ENCODE data around the gene TTLL5. TPM values are rescaled to one million over a fixed set of nuclear protein-coding genes. Genes with fewer than 3 reads are reported as not detected.

TTLL5 gene
- total and polyA plus RNA-seq, 10 of the 15 experiments (the other 5 are each of a cell fraction or from before 2014, with no cell fraction given): 3.2 to 25.9 (median 13.8) TPM

GRCh38 chr14:75748336-75748735 lies 87.3 kb downstream of the TTLL5 start:
- ATAC-seq (no peak), DNase-seq (ENCODE audit: low read depth, low spot score) (no peak), FAIRE-seq (no peak)
- H4K20me1 ChIP-seq (ENCODE audit: control insufficient read depth, insufficient read depth): no peaks in the 10 kb centered on the region
- no peaks in the 10 kb centered on the region for H3K4me1 ChIP-seq (ENCODE audit: control insufficient read depth, insufficient read depth, low read length)
- ChIA-PET SMC1A (ENCODE audit: uncharacterized antibody, unreplicated experiment) (interaction anchor here (0.6 to 1.3 kb wide), 4 partner anchors 9 to 39 kb away, joined by 3 to 4 read pairs (median 3); no protein-coding TSS in a partner anchor), CTCF (interaction anchor here (0.7 to 4.7 kb wide), 3 partner anchors 12 to 201 kb away, joined by 3 to 23 read pairs (median 4); no protein-coding TSS in a partner anchor), RAD21 (ENCODE audit: unreplicated experiment) (no interaction called here), POLR2A (no interaction called here)
- no peaks in the 10 kb centered on the region for H3K79me2 ChIP-seq (ENCODE audit: control insufficient read depth, insufficient read depth, low read length)
- H3K9me3 ChIP-seq (replicated peaks; ENCODE audit: control insufficient read depth, insufficient read depth, low read length): no peaks in the 10 kb centered on the region
- BruUV-seq (replicated peaks): no TSS peak
- no peaks in the 10 kb centered on the region for H3K27me3 ChIP-seq (replicated peaks in 1 of 2; ENCODE audit: control insufficient read depth in 2 of 2, insufficient read depth in 2 of 2, low read length in 1 of 2)
- H3K4me3 ChIP-seq: no peak overlapping the region
- H3K36me3 ChIP-seq (ENCODE audit: control insufficient read depth in 2 of 2, insufficient read depth in 2 of 2, low read length in 1 of 2): peaks cover 0 to 22% of the 10 kb centered on the region in 2 experiments; a peak in 2 of 4 replicates
- intact Hi-C loops (cut with micrococcal nuclease; ENCODE audit: unreplicated experiment) (no loop called here), in situ Hi-C loops (cut with MboI) (no loop called here)
- H3K9ac ChIP-seq (ENCODE audit: control insufficient read depth, insufficient read depth, low read length): no peak overlapping the region
- 88% methylated on average over 1 of the region's 1 CpG for WGBS (ENCODE audit: insufficient coverage, insufficient replicate concordance, low lambda C conversion rate, missing lambda C conversion rate)
- no peak overlapping the region for H3K4me2 ChIP-seq (ENCODE audit: control insufficient read depth, insufficient read depth)
- TF ChIP-seq BCL11A (IDR thresholded peaks at IDR 0.05; ENCODE audit: low read depth, low read length): no peak
- H2AFZ ChIP-seq (ENCODE audit: control insufficient read depth, low read depth, low read length): no peak overlapping the region
- H3K27ac ChIP-seq (ENCODE audit: control insufficient read depth, insufficient read depth): no peak overlapping the region

DNA sequence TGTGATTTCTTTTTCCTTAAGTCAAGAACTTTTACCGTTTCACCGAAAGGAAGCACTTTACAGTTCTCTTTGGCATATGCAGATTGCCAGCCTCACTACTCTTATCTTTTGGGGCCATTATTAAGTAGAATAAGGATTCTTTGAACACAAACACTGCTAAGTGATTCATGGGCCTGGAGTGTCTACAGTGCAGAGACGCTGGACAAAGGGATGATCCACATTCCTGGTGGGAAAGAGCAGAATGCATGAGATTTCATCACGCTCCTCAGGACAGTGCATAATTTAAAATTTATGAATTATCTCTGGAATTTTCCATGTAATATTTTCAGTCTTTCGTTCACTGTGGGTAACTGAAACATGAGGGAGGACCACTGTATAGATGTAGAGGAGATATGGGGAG lies 90.2 kb downstream of the TTLL5 start:
- SMC1A ChIA-PET (ENCODE audit: uncharacterized antibody, unreplicated experiment): no interaction called here
- DNase-seq (ENCODE audit: low read depth, low spot score) (no peak), ATAC-seq (no peak), FAIRE-seq (no peak)
- peaks cover 0 to 16% of the 10 kb centered on the region in 2 experiments; a peak in 2 of 4 replicates for H3K36me3 ChIP-seq (ENCODE audit: control insufficient read depth in 2 of 2, insufficient read depth in 2 of 2, low read length in 1 of 2)
- H3K27ac ChIP-seq (ENCODE audit: control insufficient read depth, insufficient read depth): no peak overlapping the region
- H3K4me3 ChIP-seq: no peak overlapping the region
- CTCF ChIA-PET: no interaction called here
- POLR2A ChIA-PET: no interaction called here
- no peaks in the 10 kb centered on the region for H3K79me2 ChIP-seq (ENCODE audit: control insufficient read depth, insufficient read depth, low read length)
- no TSS peak for BruUV-seq (replicated peaks)
- 95% methylated on average over 5 of the region's 5 CpGs for WGBS (ENCODE audit: insufficient coverage, insufficient replicate concordance, low lambda C conversion rate, missing lambda C conversion rate)
- no peaks in the 10 kb centered on the region for H4K20me1 ChIP-seq (ENCODE audit: control insufficient read depth, insufficient read depth)
- no peaks in the 10 kb centered on the region for H3K9me3 ChIP-seq (replicated peaks; ENCODE audit: control insufficient read depth, insufficient read depth, low read length)
- RAD21 ChIA-PET (ENCODE audit: unreplicated experiment): no interaction called here
- no peaks in the 10 kb centered on the region for H3K27me3 ChIP-seq (replicated peaks in 1 of 2; ENCODE audit: control insufficient read depth in 2 of 2, insufficient read depth in 2 of 2, low read length in 1 of 2)
- no peak overlapping the region for H2AFZ ChIP-seq (ENCODE audit: control insufficient read depth, low read depth, low read length)
- intact Hi-C loops (cut with micrococcal nuclease; ENCODE audit: unreplicated experiment): no loop called here
- no peaks in the 10 kb centered on the region for H3K4me1 ChIP-seq (ENCODE audit: control insufficient read depth, insufficient read depth, low read length)
- H3K9ac ChIP-seq (ENCODE audit: control insufficient read depth, insufficient read depth, low read length): no peak overlapping the region
- in situ Hi-C loops (cut with MboI): no loop called here
- H3K4me2 ChIP-seq (ENCODE audit: control insufficient read depth, insufficient read depth): no peak overlapping the region
- TF ChIP-seq, protein P1, sequence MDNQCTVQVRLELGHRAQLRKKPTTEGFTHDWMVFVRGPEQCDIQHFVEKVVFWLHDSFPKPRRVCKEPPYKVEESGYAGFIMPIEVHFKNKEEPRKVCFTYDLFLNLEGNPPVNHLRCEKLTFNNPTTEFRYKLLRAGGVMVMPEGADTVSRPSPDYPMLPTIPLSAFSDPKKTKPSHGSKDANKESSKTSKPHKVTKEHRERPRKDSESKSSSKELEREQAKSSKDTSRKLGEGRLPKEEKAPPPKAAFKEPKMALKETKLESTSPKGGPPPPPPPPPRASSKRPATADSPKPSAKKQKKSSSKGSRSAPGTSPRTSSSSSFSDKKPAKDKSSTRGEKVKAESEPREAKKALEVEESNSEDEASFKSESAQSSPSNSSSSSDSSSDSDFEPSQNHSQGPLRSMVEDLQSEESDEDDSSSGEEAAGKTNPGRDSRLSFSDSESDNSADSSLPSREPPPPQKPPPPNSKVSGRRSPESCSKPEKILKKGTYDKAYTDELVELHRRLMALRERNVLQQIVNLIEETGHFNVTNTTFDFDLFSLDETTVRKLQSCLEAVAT (IDR thresholded peaks at IDR 0.05): no peak
- TF ChIP-seq SUPT20H (IDR thresholded peaks at IDR 0.05; ENCODE audit: borderline replicate concordance, control insufficient read depth, low read depth, low read length): no peak
- TF ChIP-seq JUND (IDR thresholded peaks at IDR 0.05; ENCODE audit: low read depth, low read length): no peak
- no peak for TF ChIP-seq GABPA (IDR thresholded peaks at IDR 0.05; ENCODE audit: low read depth)
- no peak for TF ChIP-seq PML (IDR thresholded peaks at IDR 0.05; ENCODE audit: low read length)
- no peak for TF ChIP-seq NBN (IDR thresholded peaks at IDR 0.05)
- TF ChIP-seq TCF12 (IDR thresholded peaks at IDR 0.05; ENCODE audit: low read depth, low read length): no peak
- no peak for TF ChIP-seq NFIC (IDR thresholded peaks at IDR 0.05; ENCODE audit: low read depth, low read length)
- no peak for TF ChIP-seq BCLAF1 (IDR thresholded peaks at IDR 0.05)
- TF ChIP-seq NR2C1 (IDR thresholded peaks at IDR 0.05): no peak
- no peak for TF ChIP-seq RELA (IDR thresholded peaks at IDR 0.05; ENCODE audit: borderline replicate concordance, partially characterized antibody)
- no peak for TF ChIP-seq ATF3 (IDR thresholded peaks at IDR 0.05; ENCODE audit: borderline replicate concordance, extremely low read depth, low read depth, low read length)
- no peak for TF ChIP-seq BHLHE40 (IDR thresholded peaks at IDR 0.05; ENCODE audit: borderline replicate concordance in 1 of 2, low read depth in 2 of 2, low read length in 1 of 2)
